ENCODE results near the gene EMC9.

- TF ChIP-seq CTCF (IDR thresholded peaks at IDR 0.05): no peak
- no peak for TF ChIP-seq POLR2AphosphoS5 (IDR thresholded peaks at IDR 0.05; ENCODE audit: insufficient read depth in 1 of 2, low read depth in 1 of 2)
- no peak for TF ChIP-seq POLR2A (IDR thresholded peaks at IDR 0.05)
These were observed 14.5 kb downstream of the EMC9 start for GRCh38 chr14:24126939-24127338.

Data from vagina (tissue), 2 donors.